Activated T-helper 1 cell treated with Interleukin-2 at 50 U/mL for 16 hours (primary cell): Measurements from ENCODE around the gene NFAT5.
"Not testable (repeated sequence)": the region's sequence is repeated elsewhere in the genome, so short reads cannot be mapped to it uniquely, and the experiment has no call there.

Source experiments
- DNase-seq: peaks from one replicate; pipeline ENCODE4 v3.0.0-alpha.2; 2020; ENCODE audit warnings: low read depth

NFAT5 gene

DNA sequence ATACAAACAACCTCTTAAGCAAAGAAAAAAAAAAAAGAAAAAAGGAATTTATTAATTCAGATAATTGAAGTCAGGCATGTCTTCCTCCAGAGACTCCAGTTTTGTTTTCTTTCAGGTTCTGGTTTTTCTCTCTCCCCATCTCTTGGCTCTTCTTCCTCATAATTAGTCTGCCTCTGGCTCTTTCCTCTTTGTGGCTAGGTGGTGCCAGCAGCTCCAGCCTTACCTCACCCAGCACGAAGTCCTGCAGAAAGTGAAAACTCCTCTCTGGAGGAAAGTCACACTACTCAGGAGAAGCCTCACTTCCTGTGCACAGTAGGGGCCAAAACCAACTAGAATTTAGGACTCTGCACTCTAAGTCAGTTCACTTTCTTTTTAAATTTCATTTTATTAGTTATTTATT, 10.3 kb upstream of the NFAT5 start:
- DNase-seq: no peak

DNA sequence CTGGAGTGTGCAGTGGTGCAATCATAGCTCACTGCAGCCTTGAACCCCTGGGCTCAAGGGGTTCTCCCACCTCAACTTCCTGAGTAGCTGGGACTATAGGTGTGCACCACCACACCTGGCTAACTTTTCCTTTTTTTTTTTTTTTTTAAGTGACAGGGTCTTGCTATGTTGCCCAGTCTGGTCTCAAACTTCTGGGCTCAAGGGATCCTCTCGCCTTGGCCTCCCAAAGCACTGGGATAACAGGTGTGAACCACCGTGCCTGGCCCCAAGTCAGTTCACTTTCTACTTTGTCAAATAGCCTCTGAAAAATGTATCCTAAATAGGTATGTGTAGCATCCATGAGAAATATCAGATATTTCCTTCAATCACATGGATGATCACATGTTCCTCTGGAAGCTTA, 9.9 kb upstream of the NFAT5 start:
- DNase-seq: no peak

DNA sequence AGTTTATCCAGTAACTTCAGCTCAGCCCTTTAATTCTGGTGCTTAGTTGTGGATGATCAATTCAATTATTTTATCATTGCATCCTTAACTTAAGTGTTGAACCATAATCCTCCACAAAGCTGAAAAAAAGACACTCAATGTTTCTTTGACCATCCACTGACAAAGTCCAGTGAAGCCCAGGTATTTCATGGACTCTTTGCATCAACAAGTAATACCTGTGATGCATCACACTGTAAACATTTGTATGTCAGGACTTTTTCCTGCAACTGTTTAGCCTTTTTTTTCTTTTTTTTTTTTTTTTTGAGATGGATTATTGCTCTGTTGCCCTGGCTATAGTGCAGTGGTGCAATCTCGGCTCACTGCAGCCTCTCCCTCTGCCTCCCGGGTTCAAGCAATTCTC, 6.6 kb upstream of the NFAT5 start:
- no peak for DNase-seq

DNA sequence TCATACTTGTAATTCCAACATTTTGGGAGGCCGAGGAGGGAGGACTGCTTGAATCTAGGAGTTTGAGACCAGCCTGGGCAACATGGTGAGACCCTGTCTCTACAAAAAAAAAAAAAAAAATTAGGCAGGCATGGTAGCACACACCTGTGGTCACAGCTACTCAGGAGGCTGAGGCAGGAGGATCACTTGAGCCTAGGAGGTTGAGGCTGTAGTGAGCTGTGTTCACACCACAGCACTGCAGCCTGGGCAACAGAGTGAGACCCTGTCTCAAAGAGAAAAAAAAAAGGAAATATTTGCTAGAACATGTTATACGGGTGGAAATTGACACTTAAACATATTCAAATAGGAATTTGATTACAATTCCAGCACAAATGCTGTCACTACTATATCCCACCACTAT, 4.4 kb upstream of the NFAT5 start:
- DNase-seq: not testable (repeated sequence)

DNA sequence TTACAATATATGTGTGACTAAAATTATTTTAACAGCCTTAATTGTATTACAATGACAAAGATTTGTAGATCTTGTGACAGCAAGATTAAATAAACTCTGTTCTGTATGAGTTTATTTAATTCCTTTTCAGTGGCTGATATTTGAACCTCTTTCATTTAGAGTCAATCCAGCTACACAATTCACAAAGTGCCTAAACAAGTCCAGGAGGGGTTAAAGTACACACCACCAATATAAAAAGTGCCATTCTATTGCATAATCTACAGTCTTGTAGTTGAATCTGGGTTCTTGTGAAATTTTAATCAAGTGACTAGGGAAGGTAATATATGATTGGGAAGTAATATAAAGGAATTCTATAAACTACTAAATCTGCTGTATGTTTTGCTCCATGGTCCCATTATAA, 3.9 kb upstream of the NFAT5 start:
- no peak for DNase-seq

DNA sequence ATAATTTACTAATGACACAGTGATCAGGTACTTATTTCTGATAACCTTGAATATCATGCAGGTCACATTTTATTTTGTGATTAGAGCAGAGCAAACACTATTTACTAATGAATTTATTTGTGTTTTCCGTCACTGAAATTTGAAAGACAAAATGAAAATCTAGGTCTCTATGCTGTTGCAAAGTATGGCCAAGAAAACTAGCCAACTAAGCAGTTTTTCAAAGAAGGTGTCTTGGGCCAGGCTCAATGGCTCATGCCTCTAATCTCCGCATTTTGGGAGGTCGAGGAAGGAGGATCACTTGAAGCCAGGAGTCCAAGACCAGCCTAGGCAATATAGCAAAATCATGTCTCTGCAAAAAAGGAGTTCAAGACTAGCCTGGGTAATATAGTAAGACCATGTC, 3.0 kb upstream of the NFAT5 start:
- no peak for DNase-seq

DNA sequence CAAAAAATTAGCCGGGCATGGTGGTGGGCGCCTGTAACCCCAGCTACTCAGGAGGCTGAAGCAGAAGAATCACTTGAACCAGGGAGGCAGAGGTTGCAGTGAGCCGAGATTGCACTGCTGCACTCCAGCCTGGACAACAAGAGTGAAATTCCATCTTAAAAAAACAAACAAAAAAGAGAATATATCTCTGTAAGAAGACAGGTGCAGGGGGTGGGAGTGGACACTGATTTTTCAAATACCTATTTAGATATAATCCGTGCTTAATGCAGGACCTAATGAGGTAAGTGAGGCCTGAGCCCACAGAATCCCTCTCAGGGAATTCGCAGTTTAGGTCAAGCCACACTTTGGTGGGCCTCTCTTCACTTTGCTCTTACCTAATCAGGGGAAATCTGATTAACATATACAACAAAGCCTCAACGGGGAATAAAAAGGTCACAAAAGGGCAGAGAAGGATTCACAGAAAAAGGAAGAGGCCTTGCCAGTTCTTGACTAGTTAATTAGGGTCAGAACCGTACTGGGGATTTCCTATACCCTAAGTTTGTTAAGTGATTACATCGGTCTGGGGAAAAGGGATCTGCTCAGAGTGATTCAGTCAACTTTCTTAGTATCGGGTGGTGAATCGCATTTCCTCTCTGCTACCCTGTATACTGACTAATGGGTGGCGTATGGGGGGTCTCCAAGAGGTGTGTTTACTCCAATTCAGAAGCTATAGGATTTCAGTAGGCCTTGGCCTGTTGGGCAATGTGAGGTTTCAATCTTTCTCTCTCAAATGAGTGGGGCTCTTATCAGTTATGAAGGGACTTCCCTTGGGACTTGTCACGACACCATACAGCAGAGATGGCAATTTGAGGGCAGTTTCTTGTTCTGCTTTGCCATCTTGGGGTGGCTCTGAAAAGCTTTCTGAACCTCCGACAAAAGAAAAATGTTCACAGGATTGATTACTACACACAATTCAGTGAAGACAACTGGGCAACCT, 1.9 kb upstream of the NFAT5 start:
- peak; percentile 10 for DNase-seq

DNA sequence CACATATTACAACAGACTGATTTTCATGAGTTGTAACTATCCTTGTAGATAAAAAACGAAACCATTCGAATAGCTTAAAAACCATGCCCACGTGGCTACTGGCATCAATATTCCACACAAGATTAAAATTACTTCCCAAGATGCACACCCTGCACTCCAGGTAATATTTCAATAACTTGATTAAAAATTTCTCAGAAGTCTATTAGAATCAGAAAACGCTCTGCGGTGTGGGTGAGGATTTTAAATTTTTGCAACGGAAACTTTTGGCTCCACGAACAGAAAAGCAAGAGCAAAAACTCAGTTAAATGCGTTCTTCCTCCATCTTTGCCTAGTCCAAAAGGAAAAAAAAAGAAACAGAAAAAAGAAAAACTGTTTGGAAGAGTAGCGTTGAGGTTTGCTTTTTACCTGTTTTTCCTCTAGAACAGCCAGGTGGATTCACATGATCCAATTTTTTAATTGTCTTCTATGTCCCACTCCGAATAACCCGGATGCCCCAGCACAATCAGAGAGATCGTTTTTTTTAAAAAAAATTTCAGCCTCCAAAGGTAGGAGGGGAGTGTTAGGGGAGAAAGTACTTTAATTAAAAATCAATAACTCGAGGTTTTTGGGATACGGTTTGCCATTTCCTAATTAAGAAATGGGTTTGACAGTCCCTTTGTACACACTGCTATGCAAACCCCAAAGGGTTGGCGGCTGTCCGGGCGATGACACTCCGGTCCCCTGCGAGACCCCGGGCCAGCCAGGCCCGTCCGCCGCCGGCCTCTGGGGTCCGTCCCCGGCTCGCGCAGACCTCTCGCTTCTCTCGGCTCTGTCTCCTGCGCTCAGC, 708 bp upstream of the NFAT5 start:
- DNase-seq: no peak

DNA sequence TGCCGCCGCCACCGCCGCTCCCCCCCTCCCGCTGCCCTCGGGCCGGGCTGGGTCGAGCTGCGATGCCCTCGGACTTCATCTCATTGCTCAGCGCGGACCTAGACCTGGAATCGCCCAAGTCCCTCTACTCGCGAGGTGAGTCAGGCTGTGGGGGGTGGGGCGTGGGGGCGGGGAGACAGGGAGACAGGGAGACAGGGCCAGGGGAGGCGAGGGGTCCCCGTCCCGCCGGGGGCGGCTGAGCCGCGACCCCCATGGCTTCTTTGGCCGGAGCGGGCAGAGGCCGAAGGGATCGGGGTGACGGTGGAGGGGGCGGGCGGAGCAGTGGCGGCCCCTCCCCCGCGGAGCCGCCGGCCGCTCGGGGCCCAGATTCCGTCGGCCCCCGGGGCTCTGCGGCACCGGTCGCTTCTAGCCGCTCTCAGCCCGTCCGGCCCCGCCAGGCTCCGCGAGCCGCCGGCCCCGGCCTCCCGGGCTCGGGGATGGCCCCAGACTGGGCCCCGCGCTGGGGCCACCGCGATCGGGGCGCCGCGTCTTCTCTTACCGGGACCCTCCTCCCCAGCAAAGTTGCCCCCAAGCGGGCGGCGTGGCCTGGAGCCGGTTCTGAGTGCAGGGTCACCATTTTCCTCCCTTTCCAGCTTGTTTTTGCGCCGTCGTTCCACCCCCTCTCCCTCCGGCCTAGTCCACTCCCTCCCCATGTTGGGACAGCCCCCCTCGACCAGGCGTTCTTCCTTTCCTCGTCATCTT, 644 bp downstream of the NFAT5 start:
- DNase-seq: no peak

DNA sequence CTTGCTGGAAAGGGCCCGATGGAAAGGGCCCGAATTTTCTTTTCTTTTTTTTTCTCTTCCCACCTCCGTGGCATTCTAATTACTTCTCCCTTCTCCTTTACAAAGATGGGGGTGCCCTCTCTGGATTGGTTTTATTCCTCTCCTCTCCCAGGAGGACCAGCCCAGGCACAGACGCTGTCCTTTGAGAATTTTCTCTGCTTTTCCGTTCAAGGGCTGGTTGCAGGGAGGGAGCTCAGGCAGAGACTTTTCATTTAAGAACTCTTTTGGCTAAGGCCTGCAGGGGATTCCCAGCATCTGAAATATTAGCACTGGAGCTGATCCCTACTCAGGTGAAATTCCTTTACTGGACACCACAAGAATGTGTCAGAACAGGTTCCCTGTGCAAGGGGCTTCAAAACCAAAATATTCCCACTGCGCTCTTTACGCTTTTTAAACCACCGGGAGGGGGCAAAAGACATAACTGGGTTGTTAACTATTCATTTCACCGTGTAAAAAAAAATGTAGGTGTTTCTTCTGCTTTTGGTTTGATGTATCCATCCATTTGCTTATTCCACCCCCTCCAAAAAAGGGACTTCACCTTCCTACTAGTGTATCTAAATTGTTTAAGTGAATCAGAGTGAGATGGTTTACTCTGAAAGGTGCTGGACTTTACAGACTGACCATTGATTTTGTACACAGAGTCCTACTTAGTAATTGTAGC, 1.4 kb downstream of the NFAT5 start:
- DNase-seq: no peak

DNA sequence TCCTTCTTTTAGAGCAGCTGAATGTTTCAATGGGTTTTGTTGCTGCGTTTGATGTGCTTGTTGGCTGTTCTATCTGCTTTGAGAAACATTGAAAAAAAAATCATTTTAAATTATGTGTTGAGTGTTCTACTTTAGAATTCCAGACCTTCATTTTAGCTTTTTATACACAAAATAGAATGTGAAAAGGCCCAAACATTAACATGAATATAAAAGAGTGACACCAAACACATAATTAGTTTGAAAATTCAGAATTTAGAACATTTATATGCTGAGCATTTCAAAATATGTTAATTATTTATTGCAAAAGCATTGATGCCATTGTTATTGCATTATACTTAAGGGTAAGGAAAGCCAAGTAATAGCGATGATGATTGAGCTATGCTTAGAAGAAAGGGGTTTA, 2.9 kb downstream of the NFAT5 start:
- no peak for DNase-seq

DNA sequence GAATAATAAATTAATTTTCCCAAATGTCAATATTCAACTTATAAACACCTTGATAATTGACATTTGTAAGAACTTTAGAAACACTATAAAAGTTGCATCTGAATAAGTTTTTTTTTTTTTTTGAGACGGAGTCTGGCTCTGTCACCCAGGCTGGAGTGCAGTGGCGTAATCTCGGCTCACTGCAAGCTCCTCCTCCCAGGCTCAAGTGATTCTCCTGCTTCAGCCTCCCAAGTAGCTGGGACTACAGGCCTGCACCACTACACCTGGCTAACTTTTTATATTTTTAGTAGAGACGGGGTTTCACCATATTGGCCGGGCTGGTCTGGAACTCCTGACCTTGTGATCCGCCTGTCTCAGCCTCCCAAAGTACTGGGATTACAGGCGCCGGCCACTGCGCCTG, 13.0 kb downstream of the NFAT5 start:
- DNase-seq: not testable (repeated sequence)

DNA sequence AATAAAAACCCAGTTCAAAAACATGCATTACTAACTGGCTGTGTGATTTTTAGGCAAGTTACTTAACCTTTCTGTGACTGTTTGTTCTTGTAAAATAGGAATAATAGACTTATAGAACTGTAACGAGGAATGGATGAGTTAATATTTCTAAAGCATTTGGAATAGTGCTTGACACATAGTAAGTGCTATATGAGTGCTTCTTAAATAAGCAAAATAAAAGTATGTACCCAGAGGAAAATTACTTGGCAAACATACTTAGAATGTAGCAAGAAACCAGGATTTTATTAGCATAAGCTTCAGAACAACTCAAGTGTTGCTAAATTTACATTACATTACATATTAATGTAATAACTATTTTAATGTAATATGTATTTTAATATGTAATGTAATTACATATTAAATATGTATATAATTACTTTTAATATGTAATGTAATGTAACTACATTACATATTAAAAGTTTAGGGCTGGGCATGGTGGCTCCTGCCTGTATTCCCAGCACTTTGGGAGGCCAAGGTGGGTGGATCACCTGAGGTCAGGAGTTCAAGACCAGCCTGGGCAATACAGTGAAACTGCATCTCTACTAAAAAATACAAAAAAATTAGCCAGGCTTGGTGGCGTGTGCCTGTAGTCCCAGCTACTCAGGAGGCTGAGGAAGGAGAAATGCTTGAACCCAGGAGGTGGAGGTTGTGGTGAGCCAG, 14.2 kb downstream of the NFAT5 start:
- DNase-seq: no peak

DNA sequence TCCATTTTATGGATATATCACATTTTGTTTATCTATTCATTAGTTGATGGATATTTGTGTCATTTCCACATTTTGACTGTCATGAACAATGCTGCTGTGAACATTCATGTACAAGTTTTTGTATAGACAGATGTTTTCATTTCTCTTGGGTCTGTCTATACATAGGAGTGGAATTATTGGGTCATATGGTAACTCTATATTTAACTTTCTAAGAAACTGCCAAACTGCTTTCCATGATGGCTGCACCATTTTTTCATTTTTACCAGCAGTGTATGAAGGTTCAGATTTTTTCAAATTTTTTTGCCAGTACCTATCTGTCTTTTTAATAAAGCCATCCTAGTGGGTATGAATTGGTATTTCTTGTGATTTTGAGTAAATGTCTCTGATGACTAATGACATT, 15.5 kb downstream of the NFAT5 start:
- DNase-seq: no peak

DNA sequence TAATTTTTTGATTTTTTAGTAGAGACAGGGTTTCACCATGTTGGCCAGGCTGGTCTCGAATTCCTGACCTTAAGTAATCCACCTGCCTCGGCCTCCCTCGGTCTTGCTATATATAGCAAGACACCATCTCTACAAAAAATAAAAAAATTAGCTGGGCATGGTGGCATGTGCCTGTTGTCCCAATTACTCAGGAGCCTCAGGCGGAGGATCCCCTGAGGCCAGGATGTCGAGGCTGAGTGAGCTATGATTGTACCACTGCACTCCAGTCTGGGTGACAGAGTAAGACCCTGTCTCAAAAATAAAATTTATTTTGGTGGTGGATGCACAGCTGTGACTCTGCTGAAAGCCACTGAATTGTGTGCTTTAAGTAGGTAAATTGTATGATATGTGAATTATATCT, 18.7 kb downstream of the NFAT5 start:
- DNase-seq: not testable (repeated sequence)

DNA sequence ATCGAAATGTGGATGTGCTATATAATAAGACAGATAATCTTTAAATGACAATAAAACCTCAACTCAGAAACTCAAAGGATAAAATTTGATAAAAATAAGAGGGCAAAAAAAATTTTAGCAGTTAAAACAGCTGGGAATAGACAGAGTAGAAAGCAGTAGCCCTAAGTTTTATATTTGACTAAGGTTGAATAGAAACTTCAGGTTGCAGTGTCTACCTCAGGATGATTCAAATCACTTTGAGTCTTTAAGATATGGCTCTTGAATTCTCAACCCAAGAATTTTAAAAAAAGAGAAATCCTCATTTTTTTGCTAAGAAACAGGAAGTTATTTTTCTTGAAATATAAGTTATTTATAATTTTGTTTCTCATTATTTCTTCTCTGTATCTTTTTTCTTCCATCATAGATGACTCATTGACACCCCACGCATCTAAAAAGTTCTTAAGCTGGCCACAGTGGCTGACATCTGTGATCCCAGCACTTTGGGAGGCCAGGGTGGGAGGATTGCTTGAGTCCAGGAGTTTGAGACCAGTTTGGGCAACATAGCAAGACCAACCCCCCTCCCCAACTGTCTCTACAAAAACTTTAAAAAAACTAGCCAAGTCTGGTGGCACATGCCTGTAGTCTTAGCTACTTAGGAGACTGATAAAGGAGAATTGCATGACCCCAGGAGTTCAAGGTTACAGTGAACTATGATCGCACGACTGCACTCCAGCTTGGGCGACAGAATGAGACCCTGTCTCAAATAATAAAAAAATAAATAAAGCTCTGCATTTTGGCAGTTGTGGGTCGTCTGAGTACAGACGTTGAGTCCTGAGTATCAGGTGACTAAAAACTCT, 23.9 kb downstream of the NFAT5 start:
- DNase-seq: no peak

DNA sequence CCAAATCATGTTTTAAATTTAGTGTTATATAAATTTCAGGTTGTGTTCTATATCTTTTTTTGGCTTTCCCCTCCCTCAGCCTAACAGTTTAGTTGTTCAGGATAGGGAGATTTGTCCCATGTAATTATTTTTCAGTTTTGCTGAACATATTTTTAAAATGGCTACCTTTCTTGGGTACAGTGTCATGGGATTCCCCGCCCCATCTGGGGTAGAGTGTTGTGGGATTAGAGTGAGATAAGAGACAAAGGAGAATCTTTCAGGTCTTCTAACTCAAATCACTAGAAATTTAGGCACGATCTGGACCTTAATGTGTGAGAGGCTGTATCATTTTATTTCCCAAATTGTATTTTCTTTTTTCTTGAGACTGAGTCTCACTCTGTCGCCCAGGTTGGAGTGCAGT, 24.8 kb downstream of the NFAT5 start:
- DNase-seq: no peak

DNA sequence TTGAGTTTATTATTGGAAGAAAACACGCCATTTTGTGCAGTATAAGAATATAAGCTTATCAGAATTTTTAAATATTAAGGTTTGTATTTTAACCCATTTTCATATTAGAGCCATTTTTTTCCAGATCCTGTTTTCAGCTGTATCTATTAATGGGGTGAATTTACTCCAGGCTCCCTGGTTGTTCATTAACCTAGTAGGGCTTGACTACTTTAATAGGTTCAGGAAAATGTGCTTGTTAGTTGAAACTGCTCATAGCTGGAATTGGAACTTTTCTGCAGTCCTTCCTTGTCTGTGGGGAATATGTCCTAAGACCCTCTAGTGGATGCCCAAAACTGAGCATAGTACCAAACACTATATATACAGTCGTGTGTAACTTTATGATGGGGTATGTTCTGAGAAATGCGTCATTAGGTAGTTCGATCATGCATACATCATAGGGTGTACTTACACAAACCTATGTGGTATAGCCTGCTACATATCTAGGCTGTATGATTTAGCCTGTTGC, 28.0 kb downstream of the NFAT5 start:
- no peak for DNase-seq

DNA sequence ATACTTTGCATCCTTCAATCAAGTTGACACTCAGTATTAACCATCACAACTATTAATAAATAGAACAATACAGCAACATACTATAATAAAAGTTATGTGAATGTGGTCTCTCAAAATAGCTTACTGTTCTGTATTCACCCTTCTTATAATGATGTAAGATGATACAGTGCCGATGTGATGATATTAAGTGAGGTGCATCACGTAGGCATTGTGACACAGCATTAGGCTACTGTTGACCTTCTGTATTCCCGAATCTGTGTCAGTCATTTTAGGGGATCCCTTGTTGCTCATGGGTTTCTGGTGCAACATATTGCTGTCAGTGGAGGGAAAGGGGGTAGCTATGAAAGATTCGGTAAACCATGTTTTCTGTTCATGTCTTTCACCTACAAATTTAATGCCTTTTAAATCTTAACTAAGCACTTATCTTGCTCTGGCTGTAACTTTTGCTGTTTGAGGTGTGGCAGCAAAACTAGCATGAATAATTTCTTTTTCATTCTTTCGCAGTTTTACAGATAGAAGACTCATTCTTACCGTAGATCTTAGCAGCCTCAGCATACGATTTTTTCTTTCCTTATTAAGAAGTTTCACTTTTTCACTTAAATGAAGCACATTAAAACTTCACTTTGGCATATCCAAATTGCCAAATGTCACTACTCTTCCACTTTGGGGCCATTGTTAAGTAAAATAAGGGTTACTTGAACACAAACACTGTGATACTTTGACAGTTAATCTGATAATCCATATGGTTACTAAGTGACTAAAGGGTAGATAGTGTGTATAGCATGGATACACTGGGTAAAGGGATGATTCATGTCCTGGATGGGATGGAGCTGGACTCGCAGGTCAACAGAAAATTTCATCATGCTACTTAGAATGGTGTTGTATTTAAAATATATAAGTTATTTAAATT, 29.6 kb downstream of the NFAT5 start:
- no peak for DNase-seq
